ENCODE data around the gene UBE2Q2.
"Not testable (repeated sequence)": the region's sequence is repeated elsewhere in the genome, so short reads cannot be mapped to it uniquely, and the experiment has no call there.

UBE2Q2 gene

GRCh38 chr15:75842722-75843677 lies at the start of gene UBE2Q2:
UBE2Q2 (plus strand) TSS chr15:75843447; CDS start chr15:75843667, 220 bp downstream.
- DNase-seq (ENCODE audit: low read depth): peak; percentile 90

GRCh38 chr15:75796321-75796720 lies 46.9 kb upstream of the UBE2Q2 start:
- no peak for DNase-seq (ENCODE audit: low read depth)
- H3K4me3 ChIP-seq (ENCODE audit: low read depth, low read length): no peak overlapping the region
- no peak for TF ChIP-seq CTCF (IDR thresholded peaks at IDR 0.05; ENCODE audit: insufficient read depth, low read depth, low read length, missing control alignments)

More at GRCh38 chr15:75842722-75843677, at the start of gene UBE2Q2:
- H3K4me3 ChIP-seq (ENCODE audit: low read depth, low read length): peak within 1 kb of the TSS; percentile 90
- TF ChIP-seq CTCF (IDR thresholded peaks at IDR 0.05; ENCODE audit: insufficient read depth, low read depth, low read length, missing control alignments): no peak

- not testable (repeated sequence) for DNase-seq (ENCODE audit: low read depth); H3K4me3 ChIP-seq (ENCODE audit: low read depth, low read length)
These were observed 46.1 kb upstream of the UBE2Q2 start for GRCh38 chr15:75797146-75797545.

GRCh38 chr15:75799190-75799589 lies 44.1 kb upstream of the UBE2Q2 start:
- no peak for TF ChIP-seq CTCF (IDR thresholded peaks at IDR 0.05; ENCODE audit: insufficient read depth, low read depth, low read length, missing control alignments)
- H3K4me3 ChIP-seq (ENCODE audit: low read depth, low read length): no peak overlapping the region
- no peak for DNase-seq (ENCODE audit: low read depth)

GRCh38 chr15:75800409-75800808 lies 42.8 kb upstream of the UBE2Q2 start:
- H3K4me3 ChIP-seq (ENCODE audit: low read depth, low read length): not testable (repeated sequence)

GRCh38 chr15:75801859-75802593 lies 41.2 kb upstream of the UBE2Q2 start:
- H3K4me3 ChIP-seq (ENCODE audit: low read depth, low read length): no peak overlapping the region
- peak; percentile 94 for TF ChIP-seq CTCF (IDR thresholded peaks at IDR 0.05; ENCODE audit: insufficient read depth, low read depth, low read length, missing control alignments)
- peak; percentile 80 for DNase-seq (ENCODE audit: low read depth)

More at GRCh38 chr15:75800409-75800808, 42.8 kb upstream of the UBE2Q2 start:
- not testable (repeated sequence) for DNase-seq (ENCODE audit: low read depth)

- not testable (repeated sequence) for DNase-seq (ENCODE audit: low read depth); H3K4me3 ChIP-seq (ENCODE audit: low read depth, low read length)
These were observed 35.8 kb upstream of the UBE2Q2 start for GRCh38 chr15:75807486-75807885.

GRCh38 chr15:75808009-75808408 lies 35.2 kb upstream of the UBE2Q2 start:
- not testable (repeated sequence) for DNase-seq (ENCODE audit: low read depth); H3K4me3 ChIP-seq (ENCODE audit: low read depth, low read length)

- no peak for DNase-seq (ENCODE audit: low read depth)
- H3K4me3 ChIP-seq (ENCODE audit: low read depth, low read length): no peak overlapping the region
- TF ChIP-seq CTCF (IDR thresholded peaks at IDR 0.05; ENCODE audit: insufficient read depth, low read depth, low read length, missing control alignments): no peak
These were observed 34.7 kb upstream of the UBE2Q2 start for GRCh38 chr15:75808563-75808962.

Measured in GM12865 (cell line).